GM23338 (cell line): ENCODE data around the gene CASK. TPM values are rescaled to one million over a fixed set of nuclear protein-coding genes. Genes with fewer than 3 reads are reported as not detected.

Experiments used
- ATAC-seq: fragments of 200-7000 bp; cut with Tn5 transposase; 3 replicates; pipeline ENCODE4 v1.9.1; 2020
- DNase-seq: peaks from one replicate; pipeline ENCODE4 v3.0.0-alpha.2; 2015; ENCODE audit warnings: low spot score
- H2AFZ ChIP-seq: fragments of 200-600 bp; sonication (generic); 2 replicates; pipeline ENCODE4 v1.8.0; 2016; ENCODE audit warnings: antibody characterized with exemption, mild to moderate bottlenecking, moderate library complexity
- H3F3A ChIP-seq: fragments of 200-600 bp; sonication (generic); replicated peaks from 2 replicates; pipeline ENCODE4 v1.8.0; 2017; ENCODE audit warnings: antibody characterized with exemption, mixed run types, low read depth
- H3K27ac ChIP-seq: fragments of 200-600 bp; sonication (generic); 2 replicates; pipeline ENCODE4 v1.6.1; 2016; ENCODE audit warnings: low read depth
- H3K27me3 ChIP-seq: fragments of 200-600 bp; sonication (generic); 2 replicates; pipeline ENCODE4 v1.8.0; 2016; ENCODE audit warnings: mild to moderate bottlenecking, mixed run types, moderate library complexity; ENCODE audit not compliant: insufficient read depth
- H3K36me3 ChIP-seq: fragments of 200-600 bp; sonication (generic); 2 replicates; pipeline ENCODE4 v1.8.0; 2016; ENCODE audit warnings: mild to moderate bottlenecking; ENCODE audit not compliant: insufficient read depth
- H3K4me1 ChIP-seq: fragments of 200-600 bp; sonication (generic); 2 replicates; pipeline ENCODE4 v1.8.0; 2016; ENCODE audit warnings: mild to moderate bottlenecking, moderate library complexity; ENCODE audit not compliant: insufficient read depth
- H3K4me2 ChIP-seq: fragments of 200-600 bp; sonication (generic); 2 replicates; pipeline ENCODE4 v1.7.1; 2017; ENCODE audit warnings: mixed run types
- H3K4me3 ChIP-seq: fragments of 200-600 bp; sonication (generic); 2 replicates; pipeline ENCODE4 v1.6.1; 2016; ENCODE audit warnings: mixed run types
- H3K79me2 ChIP-seq: fragments of 200-600 bp; sonication (generic); replicated peaks from 2 replicates; pipeline ENCODE4 v1.8.0; 2017; ENCODE audit warnings: mild to moderate bottlenecking; ENCODE audit not compliant: insufficient read depth
- H3K9me2 ChIP-seq: fragments of 200-600 bp; sonication (generic); 2 replicates; pipeline ENCODE4 v1.8.0; 2017; ENCODE audit not compliant: insufficient read depth
- H4K20me1 ChIP-seq: fragments of 200-600 bp; sonication (generic); replicated peaks from 2 replicates; pipeline ENCODE4 v1.8.0; 2017; ENCODE audit warnings: mild to moderate bottlenecking; ENCODE audit not compliant: insufficient read depth
- H3K27ac Mint-ChIP-seq: 2 replicates; pipeline ENCODE4 v1.8.0; 2020; ENCODE audit warnings: inconsistent platforms, mild to moderate bottlenecking, moderate library complexity, mixed read lengths
- H3K27me3 Mint-ChIP-seq: 3 replicates; pipeline ENCODE4 v1.8.0; 2022; ENCODE audit warnings: low read depth, mild to moderate bottlenecking, moderate library complexity, mixed read lengths, inconsistent platforms; ENCODE audit not compliant: insufficient read depth, poor library complexity
- H3K36me3 Mint-ChIP-seq: 3 replicates; pipeline ENCODE4 v1.8.0; 2021; ENCODE audit warnings: low read depth, mild to moderate bottlenecking, inconsistent platforms, moderate library complexity, mixed read lengths
- H3K4me1 Mint-ChIP-seq: 3 replicates; pipeline ENCODE4 v1.8.0; 2020; ENCODE audit warnings: mild to moderate bottlenecking, inconsistent platforms, mixed read lengths
- H3K4me3 Mint-ChIP-seq: 3 replicates; pipeline ENCODE4 v1.8.0; 2021; ENCODE audit warnings: moderate library complexity, mild to moderate bottlenecking, inconsistent platforms, mixed read lengths
- H3K9me3 Mint-ChIP-seq: 3 replicates; pipeline ENCODE4 v1.8.0; 2020; ENCODE audit warnings: moderate library complexity, mild to moderate bottlenecking, inconsistent platforms, mixed read lengths
- CREB1 ChIP-seq: fragments of 250-450 bp; sonication (Bioruptor Pico); IDR thresholded peaks from 2 replicates; pipeline ENCODE4 v1.5.0; 2020; ENCODE audit warnings: low read depth, mild to moderate bottlenecking, moderate library complexity
- CTCF ChIP-seq, 2 experiments: fragments of 200-600 bp in 1 of 2; sonication (generic) in 1 of 2; conservative IDR thresholded peaks; 2 replicates each; pipeline versions ENCODE4 v1.5.1 to v1.6.1; 2016 to 2017; ENCODE audit warnings: antibody characterized with exemption in 2 of 2, low read depth in 2 of 2, mild to moderate bottlenecking in 2 of 2, moderate library complexity in 1 of 2
- ETS1 ChIP-seq: IDR thresholded peaks from 2 replicates; pipeline ENCODE4 v1.6.1; 2016; ENCODE audit warnings: antibody characterized with exemption
- EZH2phosphoT487 ChIP-seq: fragments of 200-600 bp; sonication (generic); IDR thresholded peaks from one replicate; pipeline ENCODE4 v1.8.1; 2018; ENCODE audit warnings: antibody characterized with exemption; ENCODE audit not compliant: unreplicated experiment
- NANOG ChIP-seq: IDR thresholded peaks from 2 replicates; pipeline ENCODE4 v1.6.1; 2016; ENCODE audit warnings: antibody characterized with exemption, borderline replicate concordance
- REST ChIP-seq: IDR thresholded peaks from one replicate; pipeline ENCODE4 v1.6.1; 2018; ENCODE audit warnings: antibody characterized with exemption; ENCODE audit not compliant: unreplicated experiment
- ZNF331 ChIP-seq: fragments of 250-450 bp; sonication (Bioruptor Pico); IDR thresholded peaks from 2 replicates; pipeline ENCODE4 v1.5.0; 2020; ENCODE audit warnings: low read depth, mild to moderate bottlenecking, moderate library complexity
- ZNF462 ChIP-seq: fragments of 250-450 bp; sonication (Bioruptor Pico); IDR thresholded peaks from 2 replicates; pipeline ENCODE4 v1.5.0; 2020; ENCODE audit warnings: mild to moderate bottlenecking, moderate library complexity
- polyA plus RNA-seq: library from polyadenylated mRNA; unstranded; fragments of >200 nt; fragmentation: Nextera tagmentation; extraction: Ambion mirVana; gene quantifications from 2 replicates; pipeline ENCODE4 v1.2.1, GENCODE V29; 2016
- total RNA-seq: library from RNA; depleted of rRNA; stranded (reverse); fragments of >200 nt; shearing (Covaris generic); gene quantifications from 2 replicates; pipeline ENCODE4 v1.2.3, GENCODE V29; 2014

CASK gene
- total and polyA plus RNA-seq, 2 experiments from 2014 or later, result 15.3 to 44.4 TPM

GRCh38 chrX:41789374-41789773 is 134.0 kb downstream of the CASK start (continued):
- TF ChIP-seq ETS1, result no peak
- no peak for TF ChIP-seq CTCF (conservative IDR thresholded peaks at IDR 0.05; ENCODE audit: low read depth in 2 of 2)

GRCh38 chrX:41785685-41786084 is 137.7 kb downstream of the CASK start:
- Histone ChIP-seq H3K4me3 (no peak overlapping the region), H3K27me3 (no peaks in the 10 kb centered on the region), H3K4me1 (no peaks in the 10 kb centered on the region), H3K27ac (no peak overlapping the region), H3K36me3 (no peaks in the 10 kb centered on the region), H3K9me2 (no peaks in the 10 kb centered on the region), H3K4me2 (no peak overlapping the region), H4K20me1 (no peaks in the 10 kb centered on the region), H2AFZ (no peak overlapping the region), H3F3A (no peaks in the 10 kb centered on the region), H3K79me2 (no peaks in the 10 kb centered on the region)
- TF ChIP-seq NANOG (no peak), CREB1 (no peak), ZNF462 (CRISPR knock-in tag) (no peak), EZH2phosphoT487 (no peak), REST (no peak), ZNF331 (CRISPR knock-in tag) (no peak)
- DNase-seq (no peak), ATAC-seq (no peak)
- H3K4me3 Mint-ChIP-seq, result no peak overlapping the region
- no peaks in the 10 kb centered on the region for H3K27me3 Mint-ChIP-seq
- H3K4me1 Mint-ChIP-seq, result peaks cover 2% of the 10 kb centered on the region; the same call in 1 of the 3 replicates
- peak overlapping the region; percentile 70; the same call in 1 of the 2 replicates for H3K27ac Mint-ChIP-seq
- H3K36me3 Mint-ChIP-seq, result peaks cover 18% of the 10 kb centered on the region
- H3K9me3 Mint-ChIP-seq, result no peaks in the 10 kb centered on the region
